Esophagus squamous epithelium (tissue), 5 donors: ENCODE results near the gene MARCHF10. TPM values are rescaled to one million over a fixed set of nuclear protein-coding genes. Genes with fewer than 3 reads are reported as not detected.

ENCODE experiments used
- DNase-seq: peaks from one replicate; lab custom pipeline; 2025; lab: John Stamatoyannopoulos, UW
- H3K27ac ChIP-seq, 4 donors: fragments of 200-600 bp; sonication (generic); one replicate each; pipeline ENCODE4 v1.5.1; 2016 to 2019; ENCODE audit warnings: mild to moderate bottlenecking in 1 of 4
- H3K27me3 ChIP-seq, 4 donors: fragments of 200-600 bp; sonication (generic); 1 replicate in 3 of 4; 2 replicates in 1 of 4; pipeline versions ENCODE4 v1.5.1 to v1.6.0; 2017 to 2021; ENCODE audit warnings: antibody characterized with exemption in 1 of 4
- H3K36me3 ChIP-seq, 3 donors: fragments of 200-600 bp; sonication (generic); one replicate each; pipeline ENCODE4 v1.5.1; 2016 to 2019
- H3K4me1 ChIP-seq, 3 donors: fragments of 200-600 bp; sonication (generic); one replicate each; pipeline ENCODE4 v1.5.1; 2017 to 2019
- H3K4me3 ChIP-seq, 4 donors: fragments of 200-600 bp; sonication (generic); 1 replicate in 3 of 4; 2 replicates in 1 of 4; pipeline ENCODE4 v1.5.1; 2016 to 2019; ENCODE audit warnings: mild to moderate bottlenecking in 2 of 4, moderate library complexity in 1 of 4
- H3K9me3 ChIP-seq, 3 donors: fragments of 200-600 bp; sonication (generic); one replicate each; pipeline ENCODE4 v1.5.1; 2016 to 2019
- CTCF ChIP-seq, 6 experiments: fragments of 450-650 bp in 4 of 6; fragments of 200-600 bp in 2 of 6; sonication (generic) in 2 of 6; IDR thresholded peaks; one replicate each; pipeline ENCODE4 v1.5.1; 2016 to 2019; ENCODE audit warnings: antibody characterized with exemption in 6 of 6, mild to moderate bottlenecking in 4 of 6, moderate library complexity in 4 of 6
- POLR2A ChIP-seq, 4 donors: fragments of 450-650 bp; IDR thresholded peaks; one replicate each; pipeline ENCODE4 v1.6.1; 2017; ENCODE audit warnings: antibody characterized with exemption in 4 of 4, mild to moderate bottlenecking in 4 of 4, moderate library complexity in 3 of 4
- whole genome bisulfite sequencing, 2 donors: methylation state at CpG; one replicate each; pipeline ENCODE4 v1.1.5; 2018; 5-methylcytosine and 5-hydroxymethylcytosine counted together
- intact Hi-C: fragments of 100-400 bp; cut with DNase I; formaldehyde crosslinking; loops from one replicate; pipeline ENCODE4 v1.15.0; 2022
- total RNA-seq, 4 donors: library from RNA; depleted of rRNA; stranded (reverse); fragments of >200 nt; gene quantifications; one replicate each; pipeline ENCODE4 v1.1.0, GENCODE V29; 2016
- donor health status: DM: yes; HTN: yes; CAD: no.

The MARCHF10 gene
- total RNA-seq, 4 donors from 2014 or later = not detected

GRCh38 chr17:62808576-62808970 lies 459 bp upstream of the MARCHF10 start:
- TF ChIP-seq CTCF (IDR thresholded peaks at IDR 0.05) = no peak
- no peak for TF ChIP-seq POLR2A (IDR thresholded peaks at IDR 0.05)
- Histone ChIP-seq H3K9me3 (no peaks in the 10 kb centered on the region), H3K4me3 (peak overlapping the region in 1 of 4 donors; percentile 48), H3K27ac (no peak overlapping the region), H3K27me3 (peaks cover 0 to 29% (median 0%) of the 10 kb centered on the region in 4 donors), H3K36me3 (no peaks in the 10 kb centered on the region), H3K4me1 (peaks cover 0 to 11% (median 7%) of the 10 kb centered on the region in 3 donors)
- intact Hi-C loops = no loop called here
- 72 to 78% methylated on average over 10 of the region's 10 CpGs for WGBS, 2 donors
- no peak for DNase-seq

GRCh38 chr17:62805234-62805633 lies 2.9 kb downstream of the MARCHF10 start:
- Histone ChIP-seq H3K36me3 (no peaks in the 10 kb centered on the region), H3K4me1 (peaks cover 0 to 19% (median 7%) of the 10 kb centered on the region in 3 donors), H3K27ac (no peak overlapping the region), H3K9me3 (no peaks in the 10 kb centered on the region), H3K4me3 (no peak overlapping the region), H3K27me3 (peaks cover 0 to 44% (median 0%) of the 10 kb centered on the region in 4 donors)
- 79 to 81% methylated on average over 3 of the region's 3 CpGs for WGBS, 2 donors
- no peak for DNase-seq
- TF ChIP-seq CTCF (IDR thresholded peaks at IDR 0.05) = no peak
- TF ChIP-seq POLR2A (IDR thresholded peaks at IDR 0.05) = no peak
- intact Hi-C loops = no loop called here

GRCh38 chr17:62804822-62805221 lies 3.3 kb downstream of the MARCHF10 start:
- no peak for TF ChIP-seq POLR2A (IDR thresholded peaks at IDR 0.05)
- TF ChIP-seq CTCF (IDR thresholded peaks at IDR 0.05) = no peak
- intact Hi-C loops = no loop called here
- Histone ChIP-seq H3K4me1 (peaks cover 0 to 23% (median 7%) of the 10 kb centered on the region in 3 donors), H3K9me3 (no peaks in the 10 kb centered on the region), H3K27ac (no peak overlapping the region), H3K27me3 (peaks cover 0 to 44% (median 0%) of the 10 kb centered on the region in 4 donors), H3K4me3 (no peak overlapping the region), H3K36me3 (no peaks in the 10 kb centered on the region)
- 68 to 91% methylated on average over 8 of the region's 8 CpGs for WGBS, 2 donors
- DNase-seq = no peak

GRCh38 chr17:62804025-62804424 lies 4.1 kb downstream of the MARCHF10 start:
- Histone ChIP-seq H3K4me1 (peaks cover 0 to 24% (median 7%) of the 10 kb centered on the region in 3 donors), H3K9me3 (no peaks in the 10 kb centered on the region), H3K36me3 (no peaks in the 10 kb centered on the region), H3K27me3 (peaks cover 0 to 39% (median 0%) of the 10 kb centered on the region in 4 donors), H3K4me3 (no peak overlapping the region), H3K27ac (no peak overlapping the region)
- intact Hi-C loops = no loop called here
- TF ChIP-seq POLR2A (IDR thresholded peaks at IDR 0.05) = no peak
- TF ChIP-seq CTCF (IDR thresholded peaks at IDR 0.05) = no peak
- DNase-seq = no peak
- WGBS, 2 donors = 90 to 95% methylated on average over 12 of the region's 12 CpGs

- Histone ChIP-seq H3K36me3 (no peaks in the 10 kb centered on the region), H3K4me3 (no peak overlapping the region), H3K4me1 (peaks cover 0 to 15% (median 0%) of the 10 kb centered on the region in 3 donors), H3K27me3 (peaks cover 0 to 32% (median 0%) of the 10 kb centered on the region in 4 donors), H3K27ac (no peak overlapping the region), H3K9me3 (no peaks in the 10 kb centered on the region)
- WGBS, 2 donors = 71% methylated on average over 8 to 9 of the region's 9 CpGs
- no peak for DNase-seq
- no peak for TF ChIP-seq POLR2A (IDR thresholded peaks at IDR 0.05)
- TF ChIP-seq CTCF (IDR thresholded peaks at IDR 0.05) = no peak
- intact Hi-C loops = no loop called here
Measured at GRCh38 chr17:62802561-62803205, 5.4 kb downstream of the MARCHF10 start.
